Measurements from ENCODE around the gene RNF152. TPM values are rescaled to one million over a fixed set of nuclear protein-coding genes. Genes with fewer than 3 reads are reported as not detected.

RNF152 gene, protein sequence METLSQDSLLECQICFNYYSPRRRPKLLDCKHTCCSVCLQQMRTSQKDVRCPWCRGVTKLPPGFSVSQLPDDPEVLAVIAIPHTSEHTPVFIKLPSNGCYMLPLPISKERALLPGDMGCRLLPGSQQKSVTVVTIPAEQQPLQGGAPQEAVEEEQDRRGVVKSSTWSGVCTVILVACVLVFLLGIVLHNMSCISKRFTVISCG
- total RNA-seq (2014; rRNA removed; shearing (Covaris generic); ENCODE audit: low replicate concordance), result not detected in 2 replicates

DNA sequence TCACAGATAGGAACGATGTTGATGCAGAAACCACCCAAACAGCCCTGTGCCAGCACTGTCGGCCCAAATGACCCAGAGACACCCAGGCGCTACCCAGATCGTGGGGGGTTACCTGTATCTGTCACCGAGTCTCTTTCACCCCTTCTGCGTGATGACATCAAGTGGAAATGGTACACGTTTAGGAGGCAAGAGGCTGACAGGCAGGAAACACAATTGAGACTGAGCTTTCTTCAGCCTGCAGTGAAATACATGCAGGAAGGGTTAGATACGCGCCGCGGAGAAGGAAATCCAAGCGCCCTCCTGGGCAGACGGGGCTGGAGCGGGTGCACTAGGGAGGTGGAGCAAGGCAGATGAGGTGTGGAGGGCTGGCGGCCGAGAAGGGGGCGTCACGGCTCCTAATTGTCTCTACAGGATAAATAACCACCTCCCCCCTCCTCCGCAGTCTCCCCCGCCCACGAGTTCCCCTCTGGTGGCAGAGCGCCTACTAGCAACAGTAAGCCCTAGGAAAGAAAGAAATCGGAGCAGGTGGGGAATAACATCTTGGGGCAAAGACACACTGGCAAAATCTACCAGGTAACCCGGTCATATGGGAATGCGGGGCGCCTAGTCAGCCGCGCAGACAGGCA lies at the start of gene RNF152:
Gene RNF152, minus strand, starts transcription at position 325 of the 626 bp plus-strand sequence. CDS start 76,544 bp downstream, outside the sequence.
- no peak for DNase-seq (ENCODE audit: low read depth)
- in situ Hi-C loops (cut with HindIII; ENCODE audit: low pct_unique_long_range_greater_than_20kb, low sequenced_read_pairs), result no loop called here

DNA sequence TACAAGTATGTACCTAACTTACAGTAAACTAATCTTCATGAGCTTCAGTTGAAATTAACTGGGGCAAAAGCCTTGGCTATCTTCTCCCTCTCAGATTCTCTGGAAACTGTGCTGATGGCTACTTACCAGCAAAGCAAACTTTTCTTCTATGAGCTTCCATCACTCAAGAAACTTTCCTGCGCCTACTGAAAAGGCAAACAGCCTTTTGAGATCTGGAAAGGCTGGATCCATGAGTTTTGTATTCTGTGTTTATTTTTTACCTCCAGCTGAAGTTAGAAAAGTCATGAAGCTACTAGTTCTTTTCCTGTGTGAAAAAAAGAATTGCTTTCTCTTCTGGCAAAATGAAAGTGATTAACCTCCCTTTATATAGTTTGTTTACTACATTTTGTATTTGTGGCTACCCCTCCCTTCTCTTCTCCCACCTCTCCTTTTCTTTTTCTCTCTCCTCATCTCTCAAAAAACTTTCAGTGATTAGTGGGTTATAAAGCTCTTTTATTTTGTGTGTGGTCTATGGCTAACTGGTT lies 49.2 kb upstream of the RNF152 start:
- in situ Hi-C loops (cut with HindIII; ENCODE audit: low pct_unique_long_range_greater_than_20kb, low sequenced_read_pairs), result no loop called here
- no peak for DNase-seq (ENCODE audit: low read depth)

DNA sequence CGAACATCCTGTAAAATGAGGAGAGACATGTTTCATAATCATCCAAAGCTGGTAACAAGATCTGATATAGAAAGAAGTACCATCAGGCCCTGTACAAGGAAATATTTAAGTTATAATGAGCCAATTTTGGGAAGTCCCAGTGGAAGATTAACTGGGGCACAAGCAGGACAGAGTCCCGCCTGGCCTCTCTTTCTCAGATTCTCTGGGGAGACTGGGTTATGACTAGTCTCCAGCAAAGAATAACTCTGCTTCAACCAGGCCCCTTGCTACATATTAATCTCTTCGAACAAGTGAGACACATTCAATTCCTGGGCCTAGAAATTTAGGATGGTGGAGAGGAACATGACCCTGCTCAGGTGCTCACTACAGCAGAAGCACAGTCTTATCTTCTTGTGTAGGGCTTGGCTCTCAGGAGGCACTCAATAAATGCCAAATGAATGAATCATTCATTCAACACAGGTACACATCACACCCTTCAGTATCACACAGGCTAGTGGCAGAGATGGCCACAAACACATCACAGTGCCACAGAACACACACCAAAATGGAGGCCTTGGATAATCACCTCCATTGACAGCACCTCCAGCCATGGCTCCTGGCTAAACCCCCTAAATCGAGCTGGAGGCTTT lies 46.4 kb upstream of the RNF152 start:
- in situ Hi-C loops (cut with HindIII; ENCODE audit: low pct_unique_long_range_greater_than_20kb, low sequenced_read_pairs), result no loop called here
- DNase-seq (ENCODE audit: low read depth), result no peak

DNA sequence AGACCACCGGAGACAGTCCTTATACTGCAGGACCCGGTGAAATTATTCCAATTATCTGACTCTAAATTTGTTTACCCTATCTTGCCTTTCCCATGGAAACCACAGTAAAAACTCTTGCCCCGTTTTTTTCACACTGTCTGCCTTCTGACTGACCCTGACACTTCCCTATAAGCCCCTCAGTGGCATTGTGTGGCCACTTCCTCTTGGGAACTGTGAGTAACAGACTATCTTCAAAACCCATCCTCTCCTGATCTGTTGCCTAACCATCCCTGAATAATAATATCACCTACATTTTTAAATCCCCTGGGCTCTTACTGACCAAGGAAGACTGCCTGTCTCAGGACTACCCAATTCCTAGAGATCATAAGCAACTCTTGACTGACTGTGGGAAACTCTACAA lies 42.6 kb upstream of the RNF152 start:
- in situ Hi-C loops (cut with HindIII; ENCODE audit: low pct_unique_long_range_greater_than_20kb, low sequenced_read_pairs), result no loop called here

DNA sequence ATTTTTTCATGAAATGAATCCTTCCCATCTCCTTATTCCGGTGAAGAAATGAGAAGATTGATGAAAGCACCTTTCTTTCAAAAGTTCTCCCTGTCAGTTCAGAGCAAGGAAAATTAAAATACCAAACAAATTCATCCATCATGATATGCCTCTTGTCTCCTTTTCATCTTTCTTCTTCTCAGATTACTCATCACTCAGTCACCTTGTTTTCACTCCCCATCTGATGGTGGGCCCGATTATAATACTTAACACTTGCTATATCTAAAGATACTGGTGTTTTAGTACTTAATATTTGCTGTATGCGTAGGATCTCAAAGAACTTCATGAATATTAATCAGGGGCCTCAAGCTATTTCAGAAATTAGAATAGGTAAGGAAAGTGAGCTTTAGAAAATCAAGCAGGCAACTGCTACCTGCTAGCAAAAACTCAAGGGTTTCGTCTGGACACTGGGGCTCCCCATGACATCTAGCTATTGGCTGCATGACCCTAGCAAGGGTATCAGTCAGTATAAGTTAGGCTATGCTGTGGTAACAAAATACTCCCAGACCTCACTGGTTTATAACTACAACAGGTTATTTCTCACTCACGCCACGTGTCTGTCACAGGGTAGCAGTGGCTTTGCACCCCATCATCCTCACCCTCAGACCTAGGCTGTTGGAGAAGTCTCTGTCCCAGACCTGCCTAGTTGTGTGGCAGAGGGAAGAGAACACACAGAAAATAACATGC lies 39.0 kb upstream of the RNF152 start:
- no peak for DNase-seq (ENCODE audit: low read depth)
- in situ Hi-C loops (cut with HindIII; ENCODE audit: low pct_unique_long_range_greater_than_20kb, low sequenced_read_pairs), result no loop called here

More for the DNA sequence above, 42.6 kb upstream of the RNF152 start:
- no peak for DNase-seq (ENCODE audit: low read depth)

DNA sequence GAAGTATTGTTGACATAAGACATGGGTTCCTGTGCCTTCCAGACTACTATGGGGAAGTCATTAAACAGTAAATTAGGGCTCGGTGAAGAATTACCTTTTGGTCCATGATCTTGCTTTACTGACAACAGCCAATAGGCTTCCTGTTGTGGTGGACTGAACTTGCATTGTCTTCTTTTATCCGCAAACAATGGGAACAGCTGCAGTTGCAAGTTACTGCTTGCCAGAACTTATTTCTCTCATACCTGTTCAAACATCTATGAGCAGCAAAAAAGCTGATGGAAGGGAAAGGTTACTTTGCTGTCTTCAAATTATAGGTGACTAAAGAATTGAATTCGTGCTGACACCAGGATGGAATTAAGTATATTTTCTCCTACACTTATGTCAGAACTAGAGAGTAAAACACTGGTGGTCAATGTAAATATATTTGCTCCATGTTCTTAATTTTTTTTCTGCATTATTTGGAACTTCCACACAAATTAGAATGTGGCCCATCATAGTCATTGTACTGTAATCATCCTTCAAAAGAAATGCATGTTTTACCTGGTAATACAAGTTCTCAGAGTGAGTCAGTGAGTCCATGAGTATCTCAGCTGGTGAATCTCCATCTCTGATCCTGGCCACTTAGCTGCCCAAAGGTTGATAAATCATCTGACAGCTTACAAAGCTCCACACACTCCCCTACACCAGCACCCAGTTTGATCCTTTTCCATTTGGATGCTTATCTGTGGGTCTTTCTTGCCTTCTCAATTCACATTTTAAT lies 37.3 kb upstream of the RNF152 start:
- no peak for DNase-seq (ENCODE audit: low read depth)
- in situ Hi-C loops (cut with HindIII; ENCODE audit: low pct_unique_long_range_greater_than_20kb, low sequenced_read_pairs), result no loop called here

DNA sequence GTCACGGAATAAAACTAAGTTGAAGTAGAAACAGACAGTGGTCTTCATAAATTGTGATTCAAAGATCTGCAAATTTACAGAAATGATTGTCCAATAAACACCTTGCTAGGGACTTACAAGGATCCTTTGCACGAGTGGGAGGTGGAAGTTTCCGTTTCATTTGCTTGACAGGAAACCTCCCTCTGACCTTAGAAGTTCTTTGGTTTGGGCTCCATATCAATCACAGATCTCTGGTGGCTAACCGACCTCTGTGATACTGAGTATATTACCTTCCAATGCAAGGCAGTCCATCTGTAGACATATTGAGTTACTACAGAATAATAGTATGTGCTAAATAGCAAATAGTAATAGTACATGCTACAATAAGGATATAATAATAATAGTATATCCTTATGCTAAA lies 33.7 kb upstream of the RNF152 start:
- in situ Hi-C loops (cut with HindIII; ENCODE audit: low pct_unique_long_range_greater_than_20kb, low sequenced_read_pairs), result no loop called here
- no peak for DNase-seq (ENCODE audit: low read depth)

DNA sequence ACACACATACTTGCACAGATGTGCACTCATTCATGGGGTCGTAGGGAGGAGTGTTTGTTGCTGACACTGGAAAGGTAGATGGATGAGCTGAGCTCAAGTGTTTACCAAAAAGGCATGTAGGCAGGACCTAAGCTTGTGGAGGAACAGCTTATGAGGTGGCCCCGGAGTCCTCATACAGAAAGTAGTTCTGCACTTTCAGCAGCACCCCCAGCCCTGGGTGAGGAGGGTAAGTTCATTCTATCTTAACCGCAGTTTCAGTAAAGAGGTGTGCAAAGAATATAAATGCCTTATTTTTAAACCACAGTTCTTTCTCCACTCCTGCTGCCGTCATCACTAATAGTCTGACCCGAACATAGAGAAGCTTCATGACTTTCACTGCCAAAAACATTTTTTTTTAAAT lies 31.7 kb upstream of the RNF152 start:
- in situ Hi-C loops (cut with HindIII; ENCODE audit: low pct_unique_long_range_greater_than_20kb, low sequenced_read_pairs), result no loop called here

DNA sequence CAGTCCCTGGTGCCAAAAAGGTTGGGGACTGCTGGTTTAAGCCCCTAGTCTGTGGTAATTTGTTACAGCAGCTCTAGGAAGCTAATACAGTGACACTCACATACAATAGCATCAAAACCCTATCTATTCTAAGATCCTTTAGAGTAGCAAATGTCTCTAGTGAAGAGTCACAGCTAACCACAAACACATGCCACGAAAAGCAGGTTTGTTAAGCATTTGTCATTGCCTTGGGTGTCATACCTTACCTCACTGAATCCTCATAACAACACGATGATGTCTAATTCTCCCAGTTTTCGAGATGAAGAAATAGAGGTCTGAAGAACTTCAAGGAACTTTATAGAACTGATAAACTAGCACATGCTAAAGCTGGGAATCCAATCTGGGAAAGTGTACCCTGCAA lies 29.6 kb upstream of the RNF152 start:
- in situ Hi-C loops (cut with HindIII; ENCODE audit: low pct_unique_long_range_greater_than_20kb, low sequenced_read_pairs), result no loop called here
- no peak for DNase-seq (ENCODE audit: low read depth)

More for the DNA sequence above, 31.7 kb upstream of the RNF152 start:
- DNase-seq (ENCODE audit: low read depth), result no peak

DNA sequence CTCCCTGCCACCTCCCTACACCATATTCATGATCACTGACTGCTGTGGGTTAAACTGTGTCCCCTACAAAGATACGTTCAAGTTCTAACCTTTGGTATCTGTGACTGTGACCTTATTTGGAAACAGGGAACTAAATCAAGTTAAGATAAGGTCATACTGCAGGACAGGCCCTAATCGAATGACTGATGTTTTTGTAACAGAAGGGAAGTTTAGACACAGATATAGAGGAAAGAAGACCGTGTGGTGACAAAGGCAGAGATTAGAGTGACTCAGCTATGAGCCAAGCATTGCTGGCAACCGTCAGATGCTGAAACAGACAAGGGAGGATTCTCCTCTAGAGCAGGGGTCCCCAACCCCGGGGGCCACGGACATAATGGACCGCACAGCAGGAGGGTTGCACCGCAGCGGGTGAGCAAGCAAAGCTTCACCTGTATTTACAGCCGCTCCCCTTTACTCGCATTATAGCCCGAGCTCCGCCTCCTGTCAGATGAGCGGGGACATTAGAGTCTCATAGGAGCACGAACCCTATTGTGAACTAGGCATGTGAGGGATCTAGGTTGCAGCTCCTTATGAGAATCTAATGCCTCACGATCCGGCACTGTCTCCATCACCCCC lies 28.9 kb upstream of the RNF152 start:
- in situ Hi-C loops (cut with HindIII; ENCODE audit: low pct_unique_long_range_greater_than_20kb, low sequenced_read_pairs), result no loop called here
- DNase-seq (ENCODE audit: low read depth), result no peak

DNA sequence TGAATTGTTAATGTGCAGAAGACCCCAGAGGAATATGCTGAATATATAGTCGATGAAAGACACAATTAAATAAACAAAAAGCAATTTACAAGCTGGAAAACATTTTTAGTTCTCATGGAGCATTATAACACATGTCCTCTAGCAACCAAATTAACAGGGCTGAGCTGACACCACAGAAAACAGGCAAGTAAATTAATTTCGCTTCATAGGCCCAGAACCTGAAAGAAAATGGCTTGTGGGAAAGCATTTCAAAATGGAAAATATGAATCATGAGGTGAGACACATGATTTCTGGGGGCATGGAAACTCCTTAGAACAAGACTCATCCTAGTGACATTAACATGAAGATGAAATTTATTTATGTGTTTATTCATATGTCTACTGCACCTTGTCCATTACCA lies 25.0 kb upstream of the RNF152 start:
- no peak for DNase-seq (ENCODE audit: low read depth)
- in situ Hi-C loops (cut with HindIII; ENCODE audit: low pct_unique_long_range_greater_than_20kb, low sequenced_read_pairs), result no loop called here

DNA sequence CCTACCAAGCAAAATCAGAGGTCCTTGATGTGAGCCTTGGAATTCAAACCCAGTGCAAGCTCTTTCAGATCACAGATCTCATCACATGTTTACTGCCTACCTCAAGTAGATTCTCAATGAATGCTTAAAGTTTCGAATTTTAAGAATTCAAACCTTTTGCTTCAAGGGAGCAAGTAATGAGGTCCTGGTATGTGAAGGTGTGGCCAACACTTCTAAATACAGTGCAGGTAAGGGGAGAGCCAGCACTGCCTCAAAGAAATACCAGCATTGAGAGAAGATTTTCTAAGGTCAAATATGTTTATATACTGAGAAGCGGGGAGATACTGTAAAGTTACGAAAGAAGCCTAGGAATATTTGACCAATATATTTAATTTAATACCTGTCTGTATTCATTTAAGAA lies 19.7 kb upstream of the RNF152 start:
- in situ Hi-C loops (cut with HindIII; ENCODE audit: low pct_unique_long_range_greater_than_20kb, low sequenced_read_pairs), result no loop called here

DNA sequence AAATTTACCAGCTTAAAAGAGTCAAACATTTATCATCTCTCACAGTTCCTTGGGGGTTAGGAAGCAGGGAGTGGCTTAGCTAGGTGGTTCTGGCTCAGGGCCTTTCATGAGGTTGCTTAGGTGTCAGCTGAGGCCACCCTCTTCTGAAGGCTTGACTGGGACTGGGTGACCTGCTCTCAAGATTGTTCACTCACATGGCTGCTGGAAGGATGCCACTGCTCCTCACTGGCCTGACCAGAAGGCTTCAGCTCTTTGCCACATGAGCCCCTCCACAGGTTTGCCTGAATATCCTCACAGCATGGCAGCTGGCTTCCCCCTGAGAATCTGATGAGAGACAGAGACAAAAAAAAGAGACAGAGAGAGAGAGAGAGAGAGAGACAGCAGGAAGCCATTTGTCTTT lies 17.3 kb upstream of the RNF152 start:
- no peak for DNase-seq (ENCODE audit: low read depth)
- in situ Hi-C loops (cut with HindIII; ENCODE audit: low pct_unique_long_range_greater_than_20kb, low sequenced_read_pairs), result no loop called here

More for the DNA sequence above, 19.7 kb upstream of the RNF152 start:
- no peak for DNase-seq (ENCODE audit: low read depth)

DNA sequence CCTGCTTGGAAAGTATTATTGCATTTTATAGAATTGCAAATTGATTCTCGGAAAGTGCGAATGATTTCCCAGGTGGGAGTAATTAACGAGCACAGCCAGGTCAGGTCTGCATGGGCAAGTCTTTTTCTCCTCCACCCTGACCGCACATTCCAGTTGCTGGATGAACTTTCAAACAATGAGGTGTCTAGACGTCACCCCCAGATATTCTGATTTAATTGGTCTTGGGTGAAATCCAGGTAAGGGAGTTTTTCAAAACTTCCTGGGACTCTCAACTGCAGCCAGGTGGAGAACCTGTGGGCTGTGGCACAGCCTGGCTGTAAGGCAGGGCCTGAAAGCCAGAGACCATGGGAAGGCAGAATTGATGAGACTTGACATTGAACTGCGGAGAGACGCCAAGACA lies 15.9 kb upstream of the RNF152 start:
- no peak for DNase-seq (ENCODE audit: low read depth)
- in situ Hi-C loops (cut with HindIII; ENCODE audit: low pct_unique_long_range_greater_than_20kb, low sequenced_read_pairs), result no loop called here

DNA sequence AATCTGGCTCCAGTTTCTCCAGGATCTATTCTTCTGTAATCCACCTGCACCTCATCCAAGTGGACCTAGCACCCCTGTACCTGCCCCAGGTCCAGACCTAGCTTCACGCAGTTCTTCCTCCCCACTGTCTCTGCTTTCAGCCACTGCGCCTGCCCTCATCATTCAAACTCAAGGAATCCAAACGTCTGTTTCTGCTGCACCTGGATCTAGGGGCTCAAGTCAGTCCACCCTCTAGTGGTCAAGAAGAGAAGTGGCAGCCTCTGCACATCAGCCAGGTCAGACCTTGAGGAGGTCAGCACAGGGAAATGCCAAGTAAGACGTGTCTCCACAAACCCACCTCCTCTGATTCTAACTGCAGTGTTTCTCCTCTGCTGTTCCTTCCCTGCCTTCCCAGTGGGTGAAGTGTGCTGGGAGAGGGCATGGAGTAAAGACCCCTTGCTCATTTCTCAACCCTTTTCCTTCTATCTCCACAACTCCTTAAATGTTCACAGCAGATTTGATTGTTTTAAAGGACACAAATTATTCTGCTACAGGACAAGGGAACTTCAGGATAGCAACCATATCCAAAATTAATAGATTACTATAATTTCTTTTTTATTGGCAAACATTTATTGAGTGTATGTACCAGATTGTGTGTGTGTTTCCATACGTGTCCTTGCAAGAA lies 8.6 kb upstream of the RNF152 start:
- in situ Hi-C loops (cut with HindIII; ENCODE audit: low pct_unique_long_range_greater_than_20kb, low sequenced_read_pairs), result no loop called here
- peak; percentile 8 for DNase-seq (ENCODE audit: low read depth)

DNA sequence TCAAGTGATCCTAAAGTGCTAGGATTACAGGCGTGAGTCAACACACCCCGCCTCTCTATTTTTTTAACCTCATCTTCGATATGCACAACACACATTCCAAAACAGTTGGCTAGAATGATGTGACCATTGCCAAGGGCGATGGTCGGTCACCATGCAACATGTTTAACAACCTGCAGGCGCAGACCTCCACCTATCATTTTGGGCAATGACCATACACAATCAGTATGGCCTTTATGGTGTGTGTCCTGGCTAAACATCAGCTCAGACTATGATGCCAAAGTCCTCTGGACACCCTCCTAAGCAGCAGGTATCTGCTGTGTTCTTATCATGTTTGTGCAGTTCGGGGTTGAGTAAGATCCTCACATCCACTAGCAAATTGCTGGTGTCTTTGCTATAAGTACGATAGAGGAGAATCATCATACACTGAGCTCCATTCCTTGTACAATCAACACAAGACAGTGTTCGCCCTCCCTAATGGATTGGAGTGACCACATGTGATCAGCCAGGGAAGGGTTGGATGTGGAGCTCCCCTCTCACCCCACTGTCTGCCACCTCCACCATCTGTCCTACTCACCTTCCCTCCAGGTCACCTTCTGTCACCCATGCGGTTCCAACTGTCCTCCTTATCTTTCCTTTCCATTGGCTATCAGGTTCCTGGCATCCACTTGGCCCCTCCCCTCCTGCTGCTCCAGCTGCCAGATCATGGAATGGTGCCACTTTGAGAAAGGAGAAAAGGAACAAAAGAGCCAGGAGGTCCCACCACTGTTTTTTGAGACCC lies 7.9 kb upstream of the RNF152 start:
- no peak for DNase-seq (ENCODE audit: low read depth)
- in situ Hi-C loops (cut with HindIII; ENCODE audit: low pct_unique_long_range_greater_than_20kb, low sequenced_read_pairs), result no loop called here

Measured in Caki2 (cell line).